Neural cell (in vitro differentiated cells): Measurements from ENCODE around the gene ATP8B4. TPM values are rescaled to one million over a fixed set of nuclear protein-coding genes. Genes with fewer than 3 reads are reported as not detected.

Experiments
- H2AFZ ChIP-seq: fragments of 200-600, 300-800 bp; sonication (generic), shearing (Covaris generic); 2 replicates; pipeline ENCODE4 v1.6.0; 2014; ENCODE audit warnings: low read depth, mild to moderate bottlenecking, antibody characterized with exemption, low read length, moderate library complexity
- H3F3A ChIP-seq: fragments of 200-600 bp; shearing (Covaris generic); 2 replicates; pipeline ENCODE4 v1.6.1; 2016; ENCODE audit warnings: mild to moderate bottlenecking, moderate library complexity, mixed read lengths, antibody characterized with exemption, low read length; ENCODE audit not compliant: insufficient read depth, poor library complexity, severe bottlenecking
- H3K27ac ChIP-seq: fragments of 200-600, 300-800 bp; sonication (generic), shearing (Covaris generic); 2 replicates; pipeline ENCODE4 v1.5.1; 2014; ENCODE audit warnings: mild to moderate bottlenecking, low read length, moderate library complexity
- H3K27me3 ChIP-seq: fragments of 300-800, 200-600 bp; sonication (generic), shearing (Covaris generic); 2 replicates; pipeline ENCODE4 v1.6.0; 2014; ENCODE audit warnings: mild to moderate bottlenecking, low read depth, low read length, moderate library complexity; ENCODE audit not compliant: insufficient read depth
- H3K36me3 ChIP-seq: fragments of 300-800, 200-600 bp; sonication (generic), shearing (Covaris generic); 2 replicates; pipeline ENCODE4 v1.5.1; 2014; ENCODE audit warnings: mild to moderate bottlenecking, antibody characterized with exemption, low read length, moderate library complexity; ENCODE audit not compliant: insufficient read depth
- H3K4me2 ChIP-seq: fragments of 300-800, 200-600 bp; sonication (generic), shearing (Covaris generic); 2 replicates; pipeline ENCODE4 v1.6.0; 2014; ENCODE audit warnings: mild to moderate bottlenecking, low read length
- H3K4me3 ChIP-seq: fragments of 300-800, 200-600 bp; sonication (generic), shearing (Covaris generic); 2 replicates; pipeline ENCODE4 v1.5.1; 2014; ENCODE audit warnings: mild to moderate bottlenecking, low read length, moderate library complexity
- H3K79me2 ChIP-seq: fragments of 200-600 bp; shearing (Covaris generic); replicated peaks from 2 replicates; pipeline ENCODE4 v1.6.0; 2014; ENCODE audit warnings: mild to moderate bottlenecking, low read length, moderate library complexity; ENCODE audit not compliant: insufficient read depth
- H3K9ac ChIP-seq: fragments of 300-800, 200-600 bp; sonication (generic), shearing (Covaris generic); 2 replicates; pipeline ENCODE4 v1.6.1; 2016; ENCODE audit warnings: mild to moderate bottlenecking, low read length, mixed read lengths
- H3K9me2 ChIP-seq: fragments of 200-600 bp; shearing (Covaris generic); 2 replicates; pipeline ENCODE4 v1.6.1; 2016; ENCODE audit warnings: mild to moderate bottlenecking, low read length, mixed read lengths; ENCODE audit not compliant: insufficient read depth
- H3K9me3 ChIP-seq: fragments of 200-600, 300-800 bp; sonication (generic), shearing (Covaris generic); 2 replicates; pipeline ENCODE4 v1.6.1; 2016; ENCODE audit warnings: mild to moderate bottlenecking, mixed run types, low read length, moderate library complexity, mixed read lengths
- H4K20me1 ChIP-seq: fragments of 200-600 bp; shearing (Covaris generic); 2 replicates; pipeline ENCODE4 v1.6.1; 2016; ENCODE audit warnings: mild to moderate bottlenecking, mixed run types; ENCODE audit not compliant: insufficient read depth
- EP300 ChIP-seq: fragments of 450-650 bp; conservative IDR thresholded peaks from 2 replicates; pipeline ENCODE4 v1.6.1; 2014; ENCODE audit warnings: antibody characterized with exemption, mild to moderate bottlenecking, moderate library complexity; ENCODE audit not compliant: poor library complexity, severe bottlenecking
- EZH2 ChIP-seq: fragments of 200-600, 300-800 bp; shearing (Covaris generic), sonication (generic); IDR thresholded peaks from 2 replicates; pipeline ENCODE4 v1.6.1; 2014; ENCODE audit warnings: antibody characterized with exemption, low read length, borderline replicate concordance, mild to moderate bottlenecking; ENCODE audit not compliant: insufficient read depth, poor library complexity, severe bottlenecking
- MXI1 ChIP-seq: fragments of 450-650 bp; conservative IDR thresholded peaks from 2 replicates; pipeline ENCODE4 v1.6.1; 2014; ENCODE audit warnings: antibody characterized with exemption, mild to moderate bottlenecking; ENCODE audit not compliant: poor library complexity, severe bottlenecking
- POLR2AphosphoS5 ChIP-seq: IDR thresholded peaks from 2 replicates; pipeline ENCODE4 v1.6.1; 2012
- RAD21 ChIP-seq: fragments of 450-650 bp; conservative IDR thresholded peaks from 2 replicates; pipeline ENCODE4 v1.6.1; 2014; ENCODE audit warnings: antibody characterized with exemption, mild to moderate bottlenecking, moderate library complexity
- SMC3 ChIP-seq: fragments of 450-650 bp; conservative IDR thresholded peaks from 2 replicates; pipeline ENCODE4 v1.6.1; 2014; ENCODE audit warnings: antibody characterized with exemption, mild to moderate bottlenecking, moderate library complexity; ENCODE audit not compliant: poor library complexity
- TAF1 ChIP-seq: IDR thresholded peaks from 2 replicates; pipeline ENCODE4 v1.6.1; 2012; ENCODE audit warnings: low read depth
- polyA plus RNA-seq: library from polyadenylated mRNA; depleted of rRNA; stranded (reverse); fragments of >200 nt; gene quantifications from 2 replicates; pipeline ENCODE4 v1.2.3, GENCODE V29; 2014
- TF ChIP-seq, protein P1 (sequence below): fragments of 450-650 bp; IDR thresholded peaks from 2 replicates; pipeline ENCODE4 v1.5.1; 2014; ENCODE audit warnings: antibody characterized with exemption, mild to moderate bottlenecking, moderate library complexity; ENCODE audit not compliant: poor library complexity, severe bottlenecking
- TF ChIP-seq, protein P2 (sequence below): IDR thresholded peaks from 2 replicates; pipeline ENCODE4 v1.6.1; 2012; ENCODE audit warnings: borderline replicate concordance

The ATP8B4 gene
- polyA plus RNA-seq, 1 donor from 2014 or later, result 2.9 TPM

DNA sequence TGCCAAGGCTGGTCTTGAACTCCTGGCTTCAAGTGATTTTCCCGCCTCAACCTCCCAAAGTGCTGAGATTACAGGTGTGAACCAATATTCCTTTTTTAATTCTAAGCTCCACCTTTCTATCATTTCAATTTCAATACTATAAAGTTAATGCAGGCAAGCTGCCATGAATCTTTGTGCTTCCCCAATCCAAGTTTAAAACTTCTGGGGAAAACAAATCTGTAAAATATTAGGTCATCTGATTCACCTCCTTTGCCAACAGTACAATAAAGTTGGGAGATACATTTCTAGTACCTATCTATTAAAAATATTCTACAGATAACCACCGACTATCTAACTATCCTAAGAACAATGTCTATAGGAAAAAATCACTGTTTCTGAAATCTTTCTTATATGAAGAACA, 102.1 kb downstream of the ATP8B4 start:
- Histone ChIP-seq H2AFZ (no peak overlapping the region), H3K9me2 (no peaks in the 10 kb centered on the region), H3K4me2 (no peak overlapping the region), H3K27ac (no peak overlapping the region), H3K4me3 (no peak overlapping the region), H4K20me1 (no peaks in the 10 kb centered on the region), H3K36me3 (no peaks in the 10 kb centered on the region), H3F3A (no peaks in the 10 kb centered on the region), H3K79me2 (no peaks in the 10 kb centered on the region), H3K27me3 (no peaks in the 10 kb centered on the region), H3K9ac (no peak overlapping the region), H3K9me3 (no peaks in the 10 kb centered on the region)
- no peak for TF ChIP-seq SMC3
- TF ChIP-seq, protein P1, sequence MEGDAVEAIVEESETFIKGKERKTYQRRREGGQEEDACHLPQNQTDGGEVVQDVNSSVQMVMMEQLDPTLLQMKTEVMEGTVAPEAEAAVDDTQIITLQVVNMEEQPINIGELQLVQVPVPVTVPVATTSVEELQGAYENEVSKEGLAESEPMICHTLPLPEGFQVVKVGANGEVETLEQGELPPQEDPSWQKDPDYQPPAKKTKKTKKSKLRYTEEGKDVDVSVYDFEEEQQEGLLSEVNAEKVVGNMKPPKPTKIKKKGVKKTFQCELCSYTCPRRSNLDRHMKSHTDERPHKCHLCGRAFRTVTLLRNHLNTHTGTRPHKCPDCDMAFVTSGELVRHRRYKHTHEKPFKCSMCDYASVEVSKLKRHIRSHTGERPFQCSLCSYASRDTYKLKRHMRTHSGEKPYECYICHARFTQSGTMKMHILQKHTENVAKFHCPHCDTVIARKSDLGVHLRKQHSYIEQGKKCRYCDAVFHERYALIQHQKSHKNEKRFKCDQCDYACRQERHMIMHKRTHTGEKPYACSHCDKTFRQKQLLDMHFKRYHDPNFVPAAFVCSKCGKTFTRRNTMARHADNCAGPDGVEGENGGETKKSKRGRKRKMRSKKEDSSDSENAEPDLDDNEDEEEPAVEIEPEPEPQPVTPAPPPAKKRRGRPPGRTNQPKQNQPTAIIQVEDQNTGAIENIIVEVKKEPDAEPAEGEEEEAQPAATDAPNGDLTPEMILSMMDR, result no peak
- TF ChIP-seq RAD21, result no peak
- no peak for TF ChIP-seq POLR2AphosphoS5
- no peak for TF ChIP-seq MXI1
- no peak for TF ChIP-seq EP300
- no peak for TF ChIP-seq EZH2
- no peak for TF ChIP-seq TAF1
- TF ChIP-seq, protein P2, sequence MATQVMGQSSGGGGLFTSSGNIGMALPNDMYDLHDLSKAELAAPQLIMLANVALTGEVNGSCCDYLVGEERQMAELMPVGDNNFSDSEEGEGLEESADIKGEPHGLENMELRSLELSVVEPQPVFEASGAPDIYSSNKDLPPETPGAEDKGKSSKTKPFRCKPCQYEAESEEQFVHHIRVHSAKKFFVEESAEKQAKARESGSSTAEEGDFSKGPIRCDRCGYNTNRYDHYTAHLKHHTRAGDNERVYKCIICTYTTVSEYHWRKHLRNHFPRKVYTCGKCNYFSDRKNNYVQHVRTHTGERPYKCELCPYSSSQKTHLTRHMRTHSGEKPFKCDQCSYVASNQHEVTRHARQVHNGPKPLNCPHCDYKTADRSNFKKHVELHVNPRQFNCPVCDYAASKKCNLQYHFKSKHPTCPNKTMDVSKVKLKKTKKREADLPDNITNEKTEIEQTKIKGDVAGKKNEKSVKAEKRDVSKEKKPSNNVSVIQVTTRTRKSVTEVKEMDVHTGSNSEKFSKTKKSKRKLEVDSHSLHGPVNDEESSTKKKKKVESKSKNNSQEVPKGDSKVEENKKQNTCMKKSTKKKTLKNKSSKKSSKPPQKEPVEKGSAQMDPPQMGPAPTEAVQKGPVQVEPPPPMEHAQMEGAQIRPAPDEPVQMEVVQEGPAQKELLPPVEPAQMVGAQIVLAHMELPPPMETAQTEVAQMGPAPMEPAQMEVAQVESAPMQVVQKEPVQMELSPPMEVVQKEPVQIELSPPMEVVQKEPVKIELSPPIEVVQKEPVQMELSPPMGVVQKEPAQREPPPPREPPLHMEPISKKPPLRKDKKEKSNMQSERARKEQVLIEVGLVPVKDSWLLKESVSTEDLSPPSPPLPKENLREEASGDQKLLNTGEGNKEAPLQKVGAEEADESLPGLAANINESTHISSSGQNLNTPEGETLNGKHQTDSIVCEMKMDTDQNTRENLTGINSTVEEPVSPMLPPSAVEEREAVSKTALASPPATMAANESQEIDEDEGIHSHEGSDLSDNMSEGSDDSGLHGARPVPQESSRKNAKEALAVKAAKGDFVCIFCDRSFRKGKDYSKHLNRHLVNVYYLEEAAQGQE, result no peak

DNA sequence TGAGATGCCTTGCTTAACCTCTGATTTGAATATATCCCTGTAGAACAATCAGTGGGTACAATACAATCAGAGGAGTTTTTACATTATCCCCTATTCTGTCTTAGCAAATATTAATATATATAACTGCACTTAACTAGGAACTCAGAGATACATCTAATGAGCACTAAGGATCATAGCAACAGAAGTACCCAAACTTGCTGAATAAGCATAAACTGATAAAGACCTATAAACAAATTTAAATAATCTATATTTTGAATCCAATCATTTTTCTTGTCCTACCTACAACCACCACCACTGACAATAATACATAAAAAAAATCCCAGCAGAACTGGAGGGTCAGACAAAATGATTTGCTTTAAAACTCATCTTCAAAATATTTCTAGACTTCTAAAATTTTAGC, 106.2 kb downstream of the ATP8B4 start:
- Histone ChIP-seq H3K9ac (no peak overlapping the region), H2AFZ (no peak overlapping the region), H3K9me2 (no peaks in the 10 kb centered on the region), H4K20me1 (no peaks in the 10 kb centered on the region), H3K4me2 (no peak overlapping the region), H3K9me3 (no peaks in the 10 kb centered on the region), H3K79me2 (no peaks in the 10 kb centered on the region), H3K27me3 (no peaks in the 10 kb centered on the region), H3K36me3 (no peaks in the 10 kb centered on the region), H3K4me3 (no peak overlapping the region), H3F3A (no peaks in the 10 kb centered on the region), H3K27ac (no peak overlapping the region)
- no peak for TF ChIP-seq RAD21

DNA sequence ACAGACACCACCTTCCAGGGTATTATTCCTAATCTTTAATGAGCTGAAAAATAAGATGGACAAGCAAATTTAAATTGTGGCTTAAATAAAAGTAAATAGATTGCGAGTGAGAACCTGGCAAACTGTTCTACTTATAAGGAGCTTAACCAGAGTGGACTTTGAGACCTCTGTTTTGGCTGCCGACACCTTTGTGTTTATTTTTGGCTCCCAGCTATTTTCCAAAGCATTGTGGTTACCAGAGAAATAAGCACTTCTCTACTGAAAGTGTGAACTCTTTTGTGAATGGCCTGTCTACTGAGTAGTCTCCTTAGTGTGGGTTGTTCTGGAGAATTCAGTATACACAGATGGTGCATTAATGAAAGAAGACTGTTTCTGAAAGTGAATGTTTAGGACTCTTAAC, 109.4 kb downstream of the ATP8B4 start:
- no peak overlapping the region for H3K4me2 ChIP-seq
- H2AFZ ChIP-seq, result no peak overlapping the region
- H3K79me2 ChIP-seq, result no peaks in the 10 kb centered on the region
- no peak overlapping the region for H3K27ac ChIP-seq
- no peaks in the 10 kb centered on the region for H3F3A ChIP-seq
- TF ChIP-seq EP300 (no peak), RAD21 (no peak), MXI1 (no peak), POLR2AphosphoS5 (no peak), SMC3 (no peak), EZH2 (no peak), TAF1 (no peak)
- TF ChIP-seq, protein P1, result no peak
- TF ChIP-seq, protein P2, result no peak
- no peak overlapping the region for H3K4me3 ChIP-seq
- no peaks in the 10 kb centered on the region for H4K20me1 ChIP-seq
- H3K27me3 ChIP-seq, result no peaks in the 10 kb centered on the region
- H3K9me2 ChIP-seq, result no peaks in the 10 kb centered on the region
- no peaks in the 10 kb centered on the region for H3K9me3 ChIP-seq
- H3K9ac ChIP-seq, result no peak overlapping the region
- H3K36me3 ChIP-seq, result no peaks in the 10 kb centered on the region
